Stimulated activated CD4-positive, alpha-beta T cell treated with anti-CD3 and anti-CD28 coated beads, Interleukin-1b, Interleukin-23, amount 100 ng/mL, for 4 hours (primary cell): ENCODE data around the gene CRADD.
"Not testable (repeated sequence)": the region's sequence is repeated elsewhere in the genome, so short reads cannot be mapped to it uniquely, and the experiment has no call there.

Source experiments
- DNase-seq, 2 donors: peaks; one replicate each; pipeline ENCODE4 v3.0.0-alpha.2; 2020; ENCODE audit warnings: low read depth in 2 of 2

Gene CRADD

GRCh38 chr12:93870020-93870795 is 193.0 kb downstream of the CRADD start:
- DNase-seq = no peak

- not testable (repeated sequence) for DNase-seq
These were observed 194.4 kb downstream of the CRADD start for GRCh38 chr12:93871566-93871965.

GRCh38 chr12:93873561-93873960 is 196.4 kb downstream of the CRADD start:
- no peak for DNase-seq

GRCh38 chr12:93875157-93875556 is 198.0 kb downstream of the CRADD start:
- DNase-seq = no peak

GRCh38 chr12:93876360-93876759 is 199.2 kb downstream of the CRADD start:
- DNase-seq = no peak

- DNase-seq = no peak
These were observed 200.3 kb downstream of the CRADD start for GRCh38 chr12:93877446-93877845.

- DNase-seq = no peak
These were observed 202.6 kb downstream of the CRADD start for GRCh38 chr12:93879476-93880421.

- DNase-seq = no peak
These were observed 203.8 kb downstream of the CRADD start for GRCh38 chr12:93880853-93881522.

- DNase-seq = no peak
These were observed 205.6 kb downstream of the CRADD start for GRCh38 chr12:93882763-93883162.

GRCh38 chr12:93883436-93884154 is 206.4 kb downstream of the CRADD start:
- no peak for DNase-seq

- DNase-seq = no peak
These were observed 207.8 kb downstream of the CRADD start for GRCh38 chr12:93884794-93885460.

- DNase-seq = not testable (repeated sequence)
These were observed 208.9 kb downstream of the CRADD start for GRCh38 chr12:93885973-93886532.

GRCh38 chr12:93886533-93887511 is 209.6 kb downstream of the CRADD start:
- DNase-seq = no peak

- DNase-seq = no peak
These were observed 211.8 kb downstream of the CRADD start for GRCh38 chr12:93888964-93889363.

GRCh38 chr12:93889516-93890212 is 212.5 kb downstream of the CRADD start:
- no peak for DNase-seq

GRCh38 chr12:93892423-93893268 is 215.5 kb downstream of the CRADD start:
- DNase-seq = no peak

- no peak for DNase-seq
These were observed 217.4 kb downstream of the CRADD start for GRCh38 chr12:93894391-93895088.
